HL-60/S4 treated with phorbol 12-myristate 13-acetate at 8.2 ng/mL for 4 days and 3 days (cell line): ENCODE measurements around the gene MARS2.
"Not testable (repeated sequence)": the region's sequence is repeated elsewhere in the genome, so short reads cannot be mapped to it uniquely, and the experiment has no call there.

Source experiments
- in situ Hi-C: fragments of 300-500 bp; cut with MboI; formaldehyde crosslinking; loops from 2 replicates; pipeline ENCODE4 v1.15.0; 2022; ENCODE audit warnings: low sequenced_read_pairs

Gene MARS2

DNA sequence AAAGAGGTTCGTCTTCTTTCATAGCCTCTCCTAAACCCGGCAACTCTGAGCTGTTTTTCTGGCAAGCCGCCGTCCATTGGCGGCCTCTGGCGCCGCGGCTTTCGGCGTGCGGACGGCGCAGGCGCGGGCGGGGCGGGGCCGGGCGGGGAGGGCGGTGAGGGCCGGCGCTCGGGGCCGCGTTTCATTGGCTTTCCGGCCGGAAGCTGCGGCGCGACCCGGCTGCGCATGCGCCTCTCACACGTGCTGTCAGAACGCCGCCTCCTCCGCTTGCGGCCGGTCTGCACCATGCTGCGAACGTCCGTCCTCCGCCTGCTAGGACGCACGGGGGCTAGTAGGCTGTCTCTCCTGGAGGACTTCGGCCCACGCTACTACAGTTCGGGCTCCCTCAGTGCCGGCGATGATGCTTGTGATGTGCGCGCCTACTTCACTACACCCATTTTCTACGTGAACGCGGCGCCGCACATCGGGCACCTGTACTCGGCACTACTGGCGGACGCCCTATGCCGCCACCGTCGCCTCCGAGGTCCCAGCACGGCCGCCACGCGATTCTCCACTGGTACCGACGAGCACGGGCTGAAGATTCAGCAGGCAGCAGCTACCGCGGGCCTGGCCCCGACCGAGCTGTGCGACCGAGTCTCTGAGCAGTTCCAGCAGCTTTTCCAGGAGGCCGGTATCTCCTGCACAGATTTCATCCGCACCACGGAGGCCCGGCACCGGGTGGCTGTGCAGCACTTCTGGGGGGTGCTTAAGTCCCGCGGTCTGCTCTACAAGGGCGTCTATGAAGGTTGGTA lies at the start of gene MARS2:
MARS2 (plus strand) TSS at position 249 of the 791 bp plus-strand sequence; CDS start at position 286, 37 bp downstream.
- in situ Hi-C loops, result loop anchor here (25.0 kb wide), 1 partner anchor 268 kb away; the partner anchor contains the start of gene SF3B1

DNA sequence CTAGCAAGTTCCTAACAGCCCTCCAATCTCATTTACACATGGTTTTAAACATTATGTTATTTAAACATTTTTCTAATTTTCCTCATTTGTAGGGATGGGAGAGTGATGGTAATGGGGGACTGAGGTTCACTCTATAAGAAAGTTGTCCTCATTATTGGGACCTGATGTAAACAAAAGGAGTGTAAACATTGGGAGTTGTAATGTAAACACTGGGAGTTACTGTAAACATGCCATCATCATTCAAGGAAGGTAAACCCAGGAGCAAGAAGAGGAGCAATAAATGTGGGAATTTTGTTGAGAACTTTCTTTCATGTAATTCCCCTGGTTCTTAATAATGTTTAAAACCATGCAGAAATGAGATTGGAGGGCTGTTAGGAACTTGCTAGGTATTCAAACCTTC lies 47.6 kb upstream of the MARS2 start:
- in situ Hi-C loops, result no loop called here

- in situ Hi-C loops, result no loop called here
Observed at GRCh38 chr2:197661626-197662025, 43.5 kb upstream of the MARS2 start.

GRCh38 chr2:197666277-197666676 lies 38.9 kb upstream of the MARS2 start:
- in situ Hi-C loops, result no loop called here

GRCh38 chr2:197668296-197668695 lies 36.9 kb upstream of the MARS2 start:
- in situ Hi-C loops, result no loop called here

- in situ Hi-C loops, result no loop called here
Observed at GRCh38 chr2:197669077-197669476, 36.1 kb upstream of the MARS2 start.

- in situ Hi-C loops, result no loop called here
Observed at GRCh38 chr2:197672371-197672893, 32.7 kb upstream of the MARS2 start.

- in situ Hi-C loops, result no loop called here
Observed at GRCh38 chr2:197673106-197673505, 32.1 kb upstream of the MARS2 start.

GRCh38 chr2:197673606-197674005 lies 31.6 kb upstream of the MARS2 start:
- in situ Hi-C loops, result no loop called here

DNA sequence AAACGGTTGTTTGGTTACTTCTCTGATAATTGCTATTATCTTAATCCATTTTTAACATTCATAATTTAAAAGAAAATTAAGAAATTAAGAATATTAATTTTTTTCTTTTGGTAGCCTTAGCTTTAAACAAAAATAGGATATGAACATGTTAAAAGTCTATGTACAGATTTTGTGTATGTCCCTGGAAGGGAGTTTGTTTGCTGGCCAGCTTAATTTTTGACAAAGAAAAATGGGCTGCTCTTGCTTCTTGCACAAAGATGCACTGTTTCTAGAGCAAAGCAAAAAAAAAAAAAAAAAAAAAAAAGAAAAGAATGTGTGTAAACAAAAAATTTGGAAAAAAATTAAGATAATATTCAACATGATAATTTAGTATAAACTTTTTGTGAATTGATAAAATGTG lies 31.1 kb upstream of the MARS2 start:
- in situ Hi-C loops, result no loop called here

- in situ Hi-C loops, result no loop called here
Observed at GRCh38 chr2:197674591-197674990, 30.6 kb upstream of the MARS2 start.

DNA sequence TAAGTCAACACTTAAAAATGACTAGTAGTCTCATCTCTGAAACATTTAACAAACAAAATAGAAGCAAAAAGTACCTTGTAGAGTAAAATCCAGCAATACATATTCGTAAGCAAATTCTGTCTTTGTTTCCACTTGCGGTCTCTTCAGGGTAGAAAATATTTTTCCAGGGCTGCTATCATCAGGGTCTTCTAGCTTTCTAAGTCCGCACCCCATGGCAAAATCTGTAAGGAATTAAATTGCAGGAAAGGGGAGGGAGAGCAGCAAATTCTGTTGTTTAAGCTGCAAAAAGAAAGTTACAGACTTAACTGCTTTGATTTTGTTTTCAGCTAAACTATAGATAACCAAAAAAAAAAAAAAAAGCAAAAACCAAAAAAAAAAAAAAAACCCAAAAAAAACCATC lies 29.9 kb upstream of the MARS2 start, which contains the start of gene RFTN2:
RFTN2 (minus strand) TSS at position 342 of the 400 bp plus-strand sequence; CDS start at position 213, 129 bp downstream.
- in situ Hi-C loops, result no loop called here

- in situ Hi-C loops, result no loop called here
Observed at GRCh38 chr2:197675711-197676188, 29.4 kb upstream of the MARS2 start.

- in situ Hi-C loops, result no loop called here
Observed at GRCh38 chr2:197677056-197677455, 28.1 kb upstream of the MARS2 start.

DNA sequence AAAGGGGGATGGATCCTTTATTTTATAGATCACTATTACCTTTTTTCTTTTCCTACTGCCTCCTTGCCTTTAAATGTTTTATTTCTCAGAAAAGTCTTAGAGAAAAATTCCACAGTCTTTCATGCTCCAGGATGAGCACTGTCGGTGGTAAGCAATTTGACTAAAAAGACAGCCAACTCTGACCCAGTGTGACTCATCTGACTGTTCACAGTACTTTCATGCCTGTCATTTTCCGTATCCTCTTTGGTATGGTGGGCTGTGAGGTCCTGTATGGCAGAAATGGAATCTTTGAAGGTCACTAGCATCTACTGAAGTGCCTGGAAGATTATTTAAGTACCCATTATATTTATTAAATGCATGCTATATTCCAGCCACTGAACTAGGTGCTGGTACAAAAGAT lies 27.7 kb upstream of the MARS2 start:
- in situ Hi-C loops, result no loop called here

GRCh38 chr2:197695206-197695605 lies 10.0 kb upstream of the MARS2 start:
- in situ Hi-C loops, result not testable (repeated sequence)

DNA sequence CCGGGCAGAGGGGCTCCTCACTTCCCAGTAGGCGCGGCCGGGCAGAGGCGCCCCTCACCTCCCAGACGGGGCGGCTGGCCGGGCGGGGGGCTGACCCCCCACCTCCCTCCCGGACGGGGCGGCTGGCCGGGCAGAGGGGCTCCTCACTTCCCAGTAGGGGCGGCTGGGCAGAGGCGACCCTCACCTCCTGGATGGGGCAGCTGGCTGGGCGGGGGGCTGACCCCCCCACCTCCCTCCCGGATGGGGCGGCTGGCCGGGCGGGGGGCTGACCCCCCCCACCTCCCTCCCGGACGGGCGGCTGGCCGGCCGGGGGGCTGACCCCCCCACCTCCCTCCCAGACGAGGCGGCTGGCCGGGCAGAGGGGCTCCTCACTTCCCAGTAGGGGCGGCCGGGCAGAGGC lies 9.2 kb upstream of the MARS2 start:
- in situ Hi-C loops, result not testable (repeated sequence)

- in situ Hi-C loops, result not testable (repeated sequence)
Observed at GRCh38 chr2:197696571-197696970, 8.6 kb upstream of the MARS2 start.

DNA sequence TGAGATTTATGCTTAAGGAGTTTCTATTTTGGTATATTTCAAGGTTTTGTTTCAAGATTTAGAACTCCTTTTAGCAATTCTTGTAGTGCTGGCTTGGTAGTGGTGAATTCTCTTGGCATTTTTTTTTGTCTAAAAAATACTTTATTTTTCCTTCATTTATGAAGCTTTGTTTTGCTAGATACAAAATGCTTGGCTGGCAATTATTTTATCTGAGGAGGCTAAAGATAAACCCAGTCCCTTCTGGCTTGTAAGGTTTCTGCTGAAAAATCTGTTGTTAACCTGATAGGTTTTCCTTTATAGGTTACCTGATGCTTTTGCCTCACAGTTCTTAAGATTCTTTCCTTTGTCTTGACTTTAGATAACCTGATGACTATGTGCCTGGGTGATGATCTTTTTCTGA lies 5.4 kb upstream of the MARS2 start:
- in situ Hi-C loops, result loop anchor here (25.0 kb wide), 1 partner anchor 262 kb away; the partner anchor contains the start of gene SF3B1

- in situ Hi-C loops, result loop anchor here (25.0 kb wide), 1 partner anchor 264 kb away; the partner anchor contains the start of gene SF3B1
Observed at GRCh38 chr2:197700960-197701359, 4.2 kb upstream of the MARS2 start.

DNA sequence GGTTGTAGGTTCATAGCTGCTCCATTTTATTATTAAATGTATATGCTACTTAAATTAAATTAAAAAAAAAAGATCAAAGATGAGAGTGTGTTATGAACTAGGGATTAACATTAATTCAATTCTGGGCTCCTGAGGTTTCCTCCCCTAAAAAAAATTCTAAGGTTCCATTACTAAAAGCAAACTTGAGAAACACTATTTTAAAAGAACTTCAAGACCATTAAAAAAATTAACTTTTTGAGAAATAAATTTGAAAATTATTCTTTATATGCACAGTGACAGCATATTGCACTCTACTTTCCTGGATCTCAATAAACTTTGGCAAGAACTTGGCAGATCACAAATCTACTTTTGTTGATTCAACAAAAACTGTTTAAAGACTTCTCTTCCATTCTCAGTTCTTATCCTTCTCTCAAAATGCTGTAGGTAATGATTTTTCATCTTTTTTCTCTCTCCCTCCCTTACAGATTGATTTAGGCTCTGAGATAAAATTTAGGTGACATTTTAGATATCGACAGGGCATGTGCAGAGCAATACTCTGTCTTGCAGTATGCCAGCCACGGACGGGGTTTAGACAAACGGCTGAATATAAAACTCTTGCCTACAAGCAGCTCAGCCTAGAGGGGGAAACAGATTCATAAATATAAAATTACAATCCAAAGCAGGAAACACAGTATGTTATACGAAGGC lies 592 bp upstream of the MARS2 start:
- in situ Hi-C loops, result loop anchor here (25.0 kb wide), 1 partner anchor 267 kb away; the partner anchor contains the start of gene SF3B1
